Suprapubic skin (tissue), 4 donors: ENCODE results near the gene MYBPC1. TPM values are rescaled to one million over a fixed set of nuclear protein-coding genes. Genes with fewer than 3 reads are reported as not detected.
"Not testable (repeated sequence)": the region's sequence is repeated elsewhere in the genome, so short reads cannot be mapped to it uniquely, and the experiment has no call there.

Source experiments
- DNase-seq, 2 donors: peaks; one replicate each; pipeline ENCODE4 v3.0.0-alpha.2; 2019; ENCODE audit warnings: low spot score in 2 of 2
- H3K27ac ChIP-seq: fragments of 200-600 bp; sonication (generic); one replicate; pipeline ENCODE4 v1.5.1; 2019
- H3K27me3 ChIP-seq: fragments of 200-600 bp; sonication (generic); one replicate; pipeline ENCODE4 v1.5.1; 2019
- H3K36me3 ChIP-seq: fragments of 200-600 bp; sonication (generic); one replicate; pipeline ENCODE4 v1.5.1; 2019
- H3K4me1 ChIP-seq: fragments of 200-600 bp; sonication (generic); one replicate; pipeline ENCODE4 v1.5.1; 2019
- H3K4me3 ChIP-seq: fragments of 200-600 bp; sonication (generic); one replicate; pipeline ENCODE4 v1.5.1; 2019; ENCODE audit warnings: mild to moderate bottlenecking
- H3K9me3 ChIP-seq: fragments of 200-600 bp; sonication (generic); one replicate; pipeline ENCODE4 v1.5.1; 2019
- CTCF ChIP-seq, 2 donors: fragments of 200-600 bp in 1 of 2; fragments of 450-650 bp in 1 of 2; sonication (generic) in 1 of 2; IDR thresholded peaks; one replicate each; pipeline ENCODE4 v1.5.1; 2016 to 2019; ENCODE audit warnings: antibody characterized with exemption in 2 of 2, mild to moderate bottlenecking in 1 of 2, moderate library complexity in 1 of 2
- EP300 ChIP-seq: sonication (generic); formaldehyde crosslinking; IDR thresholded peaks from one replicate; pipeline ENCODE4 v1.6.1; 2017; ENCODE audit warnings: antibody characterized with exemption
- POLR2A ChIP-seq, 2 donors: fragments of 450-650 bp; IDR thresholded peaks; one replicate each; pipeline ENCODE4 v1.6.1; 2017; ENCODE audit warnings: antibody characterized with exemption in 2 of 2, mild to moderate bottlenecking in 2 of 2, moderate library complexity in 2 of 2
- POLR2AphosphoS5 ChIP-seq, 3 donors: sonication (generic); formaldehyde crosslinking; IDR thresholded peaks; one replicate each; pipeline ENCODE4 v1.6.1; 2017; ENCODE audit warnings: antibody characterized with exemption in 3 of 3
- WGBS: methylation state at CpG from one replicate; pipeline ENCODE4 v1.1.5; 2018; 5-methylcytosine and 5-hydroxymethylcytosine counted together
- total RNA-seq, 4 donors: library from RNA; depleted of rRNA; stranded (reverse); fragments of >200 nt; gene quantifications; one replicate each; pipeline ENCODE4 v1.1.0, GENCODE V29; 2016

The MYBPC1 gene
- total RNA-seq, 4 donors from 2014 or later: 2.1 to 11.9 (median 7.0) TPM

GRCh38 chr12:101732318-101732717 lies 137.5 kb downstream of the MYBPC1 start:
- no peaks in the 10 kb centered on the region for H3K9me3 ChIP-seq
- TF ChIP-seq CTCF (IDR thresholded peaks at IDR 0.05): no peak
- TF ChIP-seq EP300: no peak
- H3K36me3 ChIP-seq: peaks cover 17% of the 10 kb centered on the region
- no peak for DNase-seq
- no peaks in the 10 kb centered on the region for H3K27me3 ChIP-seq
- H3K27ac ChIP-seq: no peak overlapping the region
- 90% methylated on average over 1 of the region's 1 CpG for WGBS
- H3K4me3 ChIP-seq: no peak overlapping the region
- H3K4me1 ChIP-seq: no peaks in the 10 kb centered on the region

GRCh38 chr12:101733166-101733565 lies 138.4 kb downstream of the MYBPC1 start:
- no peak overlapping the region for H3K4me3 ChIP-seq
- H3K4me1 ChIP-seq: no peaks in the 10 kb centered on the region
- H3K9me3 ChIP-seq: no peaks in the 10 kb centered on the region
- H3K36me3 ChIP-seq: peaks cover 18% of the 10 kb centered on the region
- 71% methylated on average over 2 of the region's 2 CpGs for WGBS
- no peak overlapping the region for H3K27ac ChIP-seq
- H3K27me3 ChIP-seq: no peaks in the 10 kb centered on the region
- TF ChIP-seq POLR2A (IDR thresholded peaks at IDR 0.05) (no peak), CTCF (IDR thresholded peaks at IDR 0.05) (no peak), POLR2AphosphoS5 (IDR thresholded peaks at IDR 0.05) (no peak), EP300 (no peak)
- no peak for DNase-seq

- H3K27ac ChIP-seq, H3K4me1 ChIP-seq, DNase-seq, H3K4me3 ChIP-seq, H3K9me3 ChIP-seq, H3K27me3 ChIP-seq: not testable (repeated sequence)
- WGBS: 93% methylated on average over 5 of the region's 5 CpGs
- H3K36me3 ChIP-seq: peaks cover 30% of the 10 kb centered on the region
These were observed 139.7 kb downstream of the MYBPC1 start for GRCh38 chr12:101734482-101734881.

Other genes starting within 250 kb of the MYBPC1 start
- gene ARL1, start 187.2 kb upstream of the MYBPC1 start, total RNA-seq: 10 to 100 TPM; 44.1 to 90.6 (median 46.1) TPM
- gene SPIC, start 119.6 kb upstream of the MYBPC1 start, total RNA-seq: not detected
- 100 to 1,000 TPM in 1 of 4 donors, 10 to 100 TPM in 3; 54.6 to 125 (median 75.5) TPM for gene CHPT1, start 102.7 kb downstream of the MYBPC1 start, total RNA-seq
- under 1 TPM in 1 of 4 donors, not detected in 3; 0.24 TPM for gene SYCP3, start 144.5 kb downstream of the MYBPC1 start, total RNA-seq
- 10 to 100 TPM; 25.0 to 68.2 (median 45.8) TPM for gene GNPTAB, start 236.0 kb downstream of the MYBPC1 start, total RNA-seq